ENCODE measurements around the gene ANXA7. TPM values are rescaled to one million over a fixed set of nuclear protein-coding genes. Genes with fewer than 3 reads are reported as not detected.

Gene ANXA7
- total and polyA plus RNA-seq, 10 of the 15 experiments (the other 5 are each of a cell fraction or from before 2014, with no cell fraction given) = 70.6 to 184 (median 113) TPM

GRCh38 chr10:73376679-73377078 lies 37.2 kb downstream of the ANXA7 start:
- no peak overlapping the region for H2AFZ ChIP-seq (ENCODE audit: control insufficient read depth, low read depth, low read length)
- FAIRE-seq (no peak), DNase-seq (ENCODE audit: low read depth, low spot score) (no peak), ATAC-seq (no peak)
- H3K9me3 ChIP-seq (replicated peaks; ENCODE audit: control insufficient read depth, insufficient read depth, low read length) = no peaks in the 10 kb centered on the region
- no peak for TF ChIP-seq HDAC2 (IDR thresholded peaks at IDR 0.05)
- TF ChIP-seq PML (IDR thresholded peaks at IDR 0.05; ENCODE audit: low read length) = no peak
- no peak for TF ChIP-seq ZBTB4 (CRISPR knock-in tag; IDR thresholded peaks at IDR 0.05)
- TF ChIP-seq EP300 (IDR thresholded peaks at IDR 0.05; ENCODE audit: borderline replicate concordance in 1 of 2, control insufficient read depth in 1 of 2, low read depth in 2 of 2, low read length in 2 of 2) = no peak
- TF ChIP-seq PAX8 (IDR thresholded peaks at IDR 0.05) = no peak
- no peak for TF ChIP-seq CHD1 (IDR thresholded peaks at IDR 0.05; ENCODE audit: low read depth, low read length)
- TF ChIP-seq KAT2A (conservative IDR thresholded peaks at IDR 0.05; ENCODE audit: control insufficient read depth, low read depth, low read length) = no peak
- no peak for TF ChIP-seq BCLAF1 (IDR thresholded peaks at IDR 0.05)
- no peak for TF ChIP-seq NRF1 (conservative IDR thresholded peaks at IDR 0.05; ENCODE audit: low read depth, low read length)
- no peak for TF ChIP-seq NR2C2 (IDR thresholded peaks at IDR 0.05; ENCODE audit: borderline replicate concordance, control insufficient read depth, insufficient read length, low read depth)
- no peak for TF ChIP-seq MTA2 (IDR thresholded peaks at IDR 0.05; ENCODE audit: low read depth)
- TF ChIP-seq USF2 (IDR thresholded peaks at IDR 0.05; ENCODE audit: borderline replicate concordance, low read depth, low read length) = no peak
- in situ Hi-C loops (cut with MboI) = no loop called here
- no peak overlapping the region for H3K4me3 ChIP-seq
- H3K27me3 ChIP-seq (replicated peaks in 1 of 2; ENCODE audit: control insufficient read depth in 2 of 2, insufficient read depth in 2 of 2, low read length in 1 of 2) = no peaks in the 10 kb centered on the region
- H4K20me1 ChIP-seq (ENCODE audit: control insufficient read depth, insufficient read depth) = no peaks in the 10 kb centered on the region
- no TSS peak for BruUV-seq (replicated peaks)
- no peak overlapping the region for H3K4me2 ChIP-seq (ENCODE audit: control insufficient read depth, insufficient read depth)
- WGBS (ENCODE audit: insufficient coverage, insufficient replicate concordance, low lambda C conversion rate, missing lambda C conversion rate) = 84% methylated on average over 3 of the region's 3 CpGs
- RAD21 ChIA-PET (ENCODE audit: unreplicated experiment) = no interaction called here
- POLR2A ChIA-PET = no interaction called here
- no peak overlapping the region for H3K9ac ChIP-seq (ENCODE audit: control insufficient read depth, insufficient read depth, low read length)
- H3K27ac ChIP-seq (ENCODE audit: control insufficient read depth, insufficient read depth) = no peak overlapping the region
- intact Hi-C loops (cut with micrococcal nuclease; ENCODE audit: unreplicated experiment) = no loop called here
- H3K36me3 ChIP-seq (ENCODE audit: control insufficient read depth in 2 of 2, insufficient read depth in 2 of 2, low read length in 1 of 2) = peaks cover 4 to 22% of the 10 kb centered on the region in 2 experiments
- H3K79me2 ChIP-seq (ENCODE audit: control insufficient read depth, insufficient read depth, low read length) = no peaks in the 10 kb centered on the region
- CTCF ChIA-PET = no interaction called here
- SMC1A ChIA-PET (ENCODE audit: uncharacterized antibody, unreplicated experiment) = no interaction called here
- 0 out of 2 replicates have a peak, but pooled peaks cover 3% of the 10 kb centered on the region for H3K4me1 ChIP-seq (ENCODE audit: control insufficient read depth, insufficient read depth, low read length)
